Muscle layer of colon (tissue), 2 donors: Measurements from ENCODE around the gene NPLOC4.
"Not testable (repeated sequence)": the region's sequence is repeated elsewhere in the genome, so short reads cannot be mapped to it uniquely, and the experiment has no call there.

ENCODE experiments used
- H3K27ac ChIP-seq: one replicate; pipeline ENCODE4 v1.7.0; 2013; ENCODE audit warnings: low read depth, mild to moderate bottlenecking, low read length, moderate library complexity
- H3K27me3 ChIP-seq, 2 donors: one replicate each; pipeline ENCODE4 v1.7.0; 2013; ENCODE audit warnings: low read length in 2 of 2, mild to moderate bottlenecking in 2 of 2; ENCODE audit not compliant: insufficient read depth in 2 of 2, control insufficient read depth in 1 of 2
- H3K36me3 ChIP-seq: one replicate; pipeline ENCODE4 v1.7.0; 2013; ENCODE audit warnings: mild to moderate bottlenecking, low read length; ENCODE audit not compliant: insufficient read depth
- H3K4me1 ChIP-seq: one replicate; pipeline ENCODE4 v1.7.0; 2013; ENCODE audit warnings: mild to moderate bottlenecking, low read length; ENCODE audit not compliant: insufficient read depth
- H3K4me3 ChIP-seq, 2 donors: one replicate each; pipeline ENCODE4 v1.7.0; 2013; ENCODE audit warnings: low read length in 2 of 2, low read depth in 1 of 2, mild to moderate bottlenecking in 1 of 2, moderate library complexity in 1 of 2
- H3K9ac ChIP-seq: one replicate; pipeline ENCODE4 v1.7.0; 2013; ENCODE audit warnings: low read length
- H3K9me3 ChIP-seq: one replicate; pipeline ENCODE4 v1.7.0; 2013; ENCODE audit warnings: mild to moderate bottlenecking, low read length
- donor health status: abdominal sarcoma.
- donor health status: Adenocarcinoma of cecum.

NPLOC4 gene

DNA sequence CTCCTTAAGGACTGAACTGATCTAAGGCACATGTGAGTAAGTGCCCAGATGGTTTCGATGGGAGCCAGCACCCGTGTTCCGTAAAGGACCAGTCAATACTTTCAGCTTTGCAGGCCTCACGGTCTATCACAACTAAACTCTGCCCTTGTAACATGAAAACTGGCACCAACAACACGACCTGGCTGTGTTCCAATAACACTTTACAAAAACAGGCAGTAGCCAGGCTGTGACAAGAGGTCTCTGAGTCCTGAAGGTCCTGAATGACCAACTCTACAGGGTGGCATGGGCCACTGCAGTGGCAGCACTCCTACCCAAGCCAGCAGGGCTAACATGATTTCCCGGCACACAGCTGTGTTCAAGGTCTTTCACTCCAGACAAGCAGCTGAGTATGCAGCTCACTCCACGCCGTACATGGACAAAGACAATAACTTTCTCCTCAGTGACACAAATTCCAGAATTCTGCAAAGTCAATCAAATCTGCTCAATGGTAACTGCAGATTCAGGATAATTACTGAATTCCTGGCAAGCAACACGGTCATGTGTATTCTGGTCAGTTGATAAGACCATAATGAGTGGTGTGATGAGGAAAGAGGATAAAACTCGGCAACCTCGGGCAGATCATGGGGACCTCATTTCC, 15.3 kb downstream of the NPLOC4 start:
- Histone ChIP-seq H3K4me3 (no peak overlapping the region), H3K9ac (no peak overlapping the region), H3K4me1 (no peaks in the 10 kb centered on the region), H3K27ac (no peak overlapping the region), H3K36me3 (peaks cover 63% of the 10 kb centered on the region), H3K27me3 (no peaks in the 10 kb centered on the region), H3K9me3 (no peaks in the 10 kb centered on the region)

DNA sequence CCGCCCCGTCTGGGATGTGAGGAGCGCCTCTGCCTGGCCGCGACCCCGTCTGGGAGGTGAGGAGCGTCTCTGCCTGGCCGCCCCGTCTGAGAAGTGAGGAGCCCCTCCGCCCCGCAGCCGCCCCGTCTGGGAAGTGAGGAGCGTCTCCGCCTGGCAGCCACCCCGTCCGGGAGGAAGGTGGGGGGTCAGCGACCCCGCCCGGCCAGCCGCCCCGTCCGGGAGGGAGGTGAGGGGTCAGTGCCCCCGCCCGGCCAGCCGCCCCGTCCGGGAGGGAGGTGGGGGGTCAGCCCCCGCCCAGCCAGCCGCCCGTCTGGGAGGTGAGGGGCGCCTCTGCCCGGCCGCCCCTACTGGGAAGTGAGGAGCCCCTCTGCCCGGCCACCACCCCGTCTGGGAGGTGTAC, 18.6 kb downstream of the NPLOC4 start:
- not testable (repeated sequence) for H3K4me1 ChIP-seq, H3K27me3 ChIP-seq, H3K9ac ChIP-seq, H3K9me3 ChIP-seq, H3K4me3 ChIP-seq, H3K27ac ChIP-seq
- peaks cover 38% of the 10 kb centered on the region for H3K36me3 ChIP-seq

DNA sequence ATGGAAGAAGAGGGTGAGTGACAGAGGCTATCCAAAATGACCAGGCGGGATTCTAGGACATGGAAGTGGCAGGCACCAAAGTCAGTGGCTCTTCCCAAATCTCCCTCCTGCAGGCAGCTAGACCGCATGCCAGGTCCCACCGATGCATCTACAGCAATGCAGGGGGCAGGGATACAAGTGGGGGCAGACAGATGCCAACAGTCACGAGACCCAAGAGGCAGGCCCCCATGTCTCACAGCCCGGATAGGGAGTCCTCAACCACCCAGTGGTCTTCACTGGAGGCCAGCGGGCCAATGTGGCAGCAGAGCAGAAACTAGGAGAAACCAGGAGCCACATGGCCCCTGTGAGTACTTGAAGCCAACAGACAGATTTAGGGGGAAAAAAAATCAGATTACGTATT, 20.0 kb downstream of the NPLOC4 start:
- peaks cover 27% of the 10 kb centered on the region for H3K36me3 ChIP-seq

GRCh38 chr17:81615401-81615930, 21.4 kb downstream of the NPLOC4 start:
- Histone ChIP-seq H3K9me3 (no peaks in the 10 kb centered on the region), H3K27me3 (no peaks in the 10 kb centered on the region), H3K4me1 (peaks cover 16% of the 10 kb centered on the region), H3K36me3 (peaks cover 13% of the 10 kb centered on the region), H3K27ac (no peak overlapping the region), H3K4me3 (no peak overlapping the region), H3K9ac (no peak overlapping the region)

More for the DNA sequence above, 20.0 kb downstream of the NPLOC4 start:
- Histone ChIP-seq H3K9me3 (no peaks in the 10 kb centered on the region), H3K27ac (no peak overlapping the region), H3K4me3 (no peak overlapping the region), H3K9ac (no peak overlapping the region), H3K4me1 (peaks cover 16% of the 10 kb centered on the region), H3K27me3 (no peaks in the 10 kb centered on the region)

- no peak overlapping the region for H3K4me3 ChIP-seq
- no peak overlapping the region for H3K27ac ChIP-seq
- no peaks in the 10 kb centered on the region for H3K27me3 ChIP-seq
- H3K9ac ChIP-seq, result no peak overlapping the region
- H3K4me1 ChIP-seq, result peaks cover 16% of the 10 kb centered on the region
- H3K36me3 ChIP-seq, result peaks cover 30% of the 10 kb centered on the region
- no peaks in the 10 kb centered on the region for H3K9me3 ChIP-seq
Observed at GRCh38 chr17:81612172-81612970, 24.5 kb downstream of the NPLOC4 start.

DNA sequence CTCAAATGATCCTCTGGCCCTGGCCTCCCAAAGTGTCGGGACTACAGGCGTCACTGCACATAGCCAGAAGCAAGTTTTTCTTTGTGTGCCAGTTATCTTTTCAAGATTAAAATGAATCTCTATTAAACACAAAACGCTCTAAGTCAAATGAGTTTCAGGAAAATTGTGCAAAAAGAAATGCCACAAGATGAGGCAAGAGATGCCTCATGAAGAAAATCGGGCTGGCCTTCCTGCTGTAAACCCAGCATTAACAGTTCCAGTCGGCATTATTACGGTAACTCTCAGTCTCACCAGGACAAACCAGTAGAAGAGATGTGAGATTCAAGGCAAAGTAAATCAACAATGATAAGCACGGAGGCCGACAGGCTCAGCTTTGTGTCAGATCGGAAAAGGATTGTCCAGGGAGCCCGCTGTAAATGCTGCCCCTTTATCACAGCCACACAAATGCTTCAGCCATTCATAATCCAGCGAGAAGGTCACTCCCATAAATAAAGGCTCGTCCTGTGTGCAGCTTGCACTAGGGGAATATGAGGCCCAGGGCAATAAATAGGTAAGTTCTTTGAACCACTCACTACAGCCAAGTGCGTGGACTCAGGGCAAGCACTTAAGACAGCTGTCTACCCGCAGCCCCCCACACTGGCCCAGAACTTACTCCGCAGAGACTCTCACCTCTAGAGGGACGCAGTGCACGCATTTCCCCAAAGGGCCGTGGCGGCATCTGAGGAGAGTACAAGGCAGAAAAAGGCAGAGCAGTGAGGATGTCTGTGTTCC, 27.2 kb downstream of the NPLOC4 start:
- no peak overlapping the region for H3K4me3 ChIP-seq
- H3K4me1 ChIP-seq, result peaks cover 15% of the 10 kb centered on the region
- H3K9me3 ChIP-seq, result no peaks in the 10 kb centered on the region
- H3K27ac ChIP-seq, result no peak overlapping the region
- no peak overlapping the region for H3K9ac ChIP-seq
- H3K36me3 ChIP-seq, result peaks cover 41% of the 10 kb centered on the region
- H3K27me3 ChIP-seq, result no peaks in the 10 kb centered on the region

GRCh38 chr17:81608605-81609004, 28.3 kb downstream of the NPLOC4 start:
- H3K9me3 ChIP-seq, result no peaks in the 10 kb centered on the region
- no peak overlapping the region for H3K9ac ChIP-seq
- no peaks in the 10 kb centered on the region for H3K27me3 ChIP-seq
- no peak overlapping the region for H3K27ac ChIP-seq
- peaks cover 52% of the 10 kb centered on the region for H3K36me3 ChIP-seq
- peaks cover 9% of the 10 kb centered on the region for H3K4me1 ChIP-seq
- H3K4me3 ChIP-seq, result no peak overlapping the region

GRCh38 chr17:81608082-81608481, 28.8 kb downstream of the NPLOC4 start:
- Histone ChIP-seq H3K36me3 (peaks cover 53% of the 10 kb centered on the region), H3K4me3 (no peak overlapping the region), H3K4me1 (peaks cover 9% of the 10 kb centered on the region), H3K9me3 (no peaks in the 10 kb centered on the region), H3K27ac (no peak overlapping the region), H3K9ac (no peak overlapping the region), H3K27me3 (no peaks in the 10 kb centered on the region)

- Histone ChIP-seq H3K9ac (no peak overlapping the region), H3K4me3 (no peak overlapping the region), H3K4me1 (peaks cover 4% of the 10 kb centered on the region), H3K27me3 (no peaks in the 10 kb centered on the region), H3K27ac (no peak overlapping the region), H3K9me3 (no peaks in the 10 kb centered on the region), H3K36me3 (peaks cover 56% of the 10 kb centered on the region)
Observed at GRCh38 chr17:81607431-81607830, 29.5 kb downstream of the NPLOC4 start.

GRCh38 chr17:81603846-81604610, 32.9 kb downstream of the NPLOC4 start:
- Histone ChIP-seq H3K9ac (no peak overlapping the region), H3K36me3 (peaks cover 46% of the 10 kb centered on the region), H3K27ac (no peak overlapping the region), H3K27me3 (no peaks in the 10 kb centered on the region), H3K9me3 (no peaks in the 10 kb centered on the region), H3K4me1 (peaks cover 22% of the 10 kb centered on the region), H3K4me3 (no peak overlapping the region)
